SU-DHL-6 (cell line): Measurements from ENCODE around the gene STEAP3.
A peak's percentile ranks its signal among the peaks of the same experiment; 100 is the strongest.

ENCODE experiments used
- H2AFZ ChIP-seq: fragments of 200-600 bp; sonication (generic); 2 replicates; pipeline ENCODE4 v1.6.1; 2014; ENCODE audit warnings: low read depth, mild to moderate bottlenecking, moderate library complexity, mixed read lengths, antibody characterized with exemption, low read length; ENCODE audit not compliant: severe bottlenecking
- H3F3A ChIP-seq: fragments of 200-600 bp; shearing (Covaris generic); 2 replicates; pipeline ENCODE4 v1.6.0; 2016; ENCODE audit warnings: antibody characterized with exemption, mild to moderate bottlenecking; ENCODE audit not compliant: insufficient read depth
- H3K27ac ChIP-seq: fragments of 200-600 bp; sonication (generic); 2 replicates; pipeline ENCODE4 v1.5.1; 2016; ENCODE audit warnings: low read depth, mild to moderate bottlenecking, low read length, moderate library complexity, mixed read lengths
- H3K27me3 ChIP-seq: fragments of 200-600 bp; sonication (generic), shearing (Covaris generic); 2 replicates; pipeline ENCODE4 v1.6.0; 2014; ENCODE audit warnings: mild to moderate bottlenecking, low read length
- H3K36me3 ChIP-seq: fragments of 200-600 bp; sonication (generic); 2 replicates; pipeline ENCODE4 v1.6.1; 2014; ENCODE audit warnings: mild to moderate bottlenecking, low read length, mixed read lengths
- H3K4me2 ChIP-seq: fragments of 300-600, 200-600 bp; shearing (Covaris generic), sonication (generic); 2 replicates; pipeline ENCODE4 v1.6.0; 2014; ENCODE audit warnings: low read length, low read depth, mild to moderate bottlenecking; ENCODE audit not compliant: poor library complexity, severe bottlenecking
- H3K4me3 ChIP-seq: fragments of 200-600 bp; sonication (generic); 2 replicates; pipeline ENCODE4 v1.5.1; 2014; ENCODE audit warnings: antibody characterized with exemption, low read length, mild to moderate bottlenecking, mixed read lengths; ENCODE audit not compliant: insufficient read depth, poor library complexity, severe bottlenecking
- H3K79me2 ChIP-seq: fragments of 200-600 bp; sonication (generic); 2 replicates; pipeline ENCODE4 v1.6.1; 2014; ENCODE audit warnings: mild to moderate bottlenecking, low read length, moderate library complexity; ENCODE audit not compliant: insufficient read depth
- H3K9ac ChIP-seq: fragments of 200-600 bp; sonication (generic); 2 replicates; pipeline ENCODE4 v1.7.0; 2014; ENCODE audit warnings: mild to moderate bottlenecking, low read length
- H3K9me2 ChIP-seq: fragments of 200-600 bp; sonication (generic); replicated peaks from 2 replicates; pipeline ENCODE4 v1.6.1; 2014; ENCODE audit warnings: low read length; ENCODE audit not compliant: insufficient read depth
- H3K9me3 ChIP-seq: fragments of 200-600 bp; sonication (generic); 2 replicates; pipeline ENCODE4 v1.6.1; 2014; ENCODE audit warnings: low read length, mixed read lengths; ENCODE audit not compliant: insufficient read depth
- H4K20me1 ChIP-seq: fragments of 200-600 bp; sonication (generic); 2 replicates; pipeline ENCODE4 v1.6.1; 2014; ENCODE audit warnings: low read depth, mild to moderate bottlenecking, antibody characterized with exemption, low read length, moderate library complexity, mixed read lengths
- CTCF ChIP-seq: fragments of 200-600 bp; sonication (generic); IDR thresholded peaks from one replicate; pipeline ENCODE4 v1.5.1; 2017; ENCODE audit warnings: antibody characterized with exemption, mild to moderate bottlenecking, low read length, moderate library complexity; ENCODE audit not compliant: insufficient read depth, poor library complexity, severe bottlenecking
- EZH2phosphoT487 ChIP-seq: fragments of 200-600 bp; sonication (generic), shearing (Covaris generic); conservative IDR thresholded peaks from 2 replicates; pipeline ENCODE4 v1.6.1; 2018; ENCODE audit warnings: mild to moderate bottlenecking, antibody characterized with exemption, low read length, moderate library complexity, mixed read lengths

Gene STEAP3

GRCh38 chr2:119223521-119224390 is at the start of gene STEAP3:
Gene STEAP3 (plus strand): TSS chr2:119223834. CDS start chr2:119231013, 7,179 bp downstream.
- no peaks in the 10 kb centered on the region for H3K9me3 ChIP-seq
- peak within 1 kb of the TSS; percentile 59 for H3K4me3 ChIP-seq
- H3K9me2 ChIP-seq: no peaks in the 10 kb centered on the region
- no peaks in the 10 kb centered on the region for H4K20me1 ChIP-seq
- H3K9ac ChIP-seq: peak within 1 kb of the TSS; percentile 67
- TF ChIP-seq EZH2phosphoT487 (no peak), CTCF (no peak)
- no peak within 1 kb of the TSS for H3K27ac ChIP-seq
- H3K4me2 ChIP-seq: peak within 1 kb of the TSS; percentile 68
- H2AFZ ChIP-seq: peak within 1 kb of the TSS; percentile 76
- no peaks in the 10 kb centered on the region for H3K27me3 ChIP-seq
- no peaks in the 10 kb centered on the region for H3K79me2 ChIP-seq
- H3F3A ChIP-seq: no peaks in the 10 kb centered on the region
- no peaks in the 10 kb centered on the region for H3K36me3 ChIP-seq

GRCh38 chr2:119174216-119174992 is 49.2 kb upstream of the STEAP3 start:
- Histone ChIP-seq H3K36me3 (no peaks in the 10 kb centered on the region), H3K9me2 (no peaks in the 10 kb centered on the region), H3F3A (no peaks in the 10 kb centered on the region), H4K20me1 (no peaks in the 10 kb centered on the region), H2AFZ (no peak overlapping the region), H3K4me3 (no peak overlapping the region), H3K9ac (no peak overlapping the region), H3K9me3 (no peaks in the 10 kb centered on the region), H3K79me2 (no peaks in the 10 kb centered on the region), H3K4me2 (no peak overlapping the region), H3K27ac (no peak overlapping the region), H3K27me3 (no peaks in the 10 kb centered on the region)
- peak; percentile 84 for TF ChIP-seq CTCF
- TF ChIP-seq EZH2phosphoT487: no peak

GRCh38 chr2:119174993-119175347 is 48.7 kb upstream of the STEAP3 start:
- Histone ChIP-seq H3K4me3 (no peak overlapping the region), H3K79me2 (no peaks in the 10 kb centered on the region), H3K9me2 (no peaks in the 10 kb centered on the region), H3K9me3 (no peaks in the 10 kb centered on the region), H3K36me3 (no peaks in the 10 kb centered on the region), H3K27ac (no peak overlapping the region), H3K27me3 (no peaks in the 10 kb centered on the region), H2AFZ (no peak overlapping the region), H3F3A (no peaks in the 10 kb centered on the region), H4K20me1 (no peaks in the 10 kb centered on the region), H3K4me2 (no peak overlapping the region), H3K9ac (no peak overlapping the region)
- TF ChIP-seq EZH2phosphoT487 (no peak), CTCF (no peak)
